Caco-2 (cell line): ENCODE results near the gene CDK14. TPM values are rescaled to one million over a fixed set of nuclear protein-coding genes. Genes with fewer than 3 reads are reported as not detected.

Experiments
- BruUV-seq: library from RNA; stranded (reverse); fragments of 400-500 nt; replicated peaks from 2 replicates; lab custom pipeline; 2021; lab: Mats Ljungman, UMichigan
- CTCF ChIA-PET: fragments of 300-600 bp; sonication (Branson Sonifier 250); formaldehyde crosslinking; loops from one replicate; lab custom pipeline; 2022; ENCODE audit warnings: antibody characterized with exemption; lab: Charles Lee
- POLR2A ChIA-PET: fragments of 300-600 bp; sonication (Branson Sonifier 250); formaldehyde crosslinking; loops from one replicate; lab custom pipeline; 2022; ENCODE audit warnings: antibody characterized with exemption; lab: Charles Lee
- DNase-seq, 2 experiments: peaks; one replicate each; pipeline versions ENCODE4 v3.0.0 to v3.0.0-alpha.2; 2020 to 2022
- H3K27me3 ChIP-seq: replicated peaks from 2 replicates; pipeline ENCODE4 v1.6.0; 2011; ENCODE audit warnings: low read length; ENCODE audit not compliant: control insufficient read depth, insufficient read depth
- H3K36me3 ChIP-seq: 2 replicates; pipeline ENCODE4 v1.5.1; 2011; ENCODE audit warnings: low read length; ENCODE audit not compliant: control insufficient read depth, insufficient read depth
- H3K4me1 ChIP-seq: fragments of 250-450 bp; sonication (Bioruptor Pico); 2 replicates; pipeline ENCODE4 v1.5.1; 2020; ENCODE audit warnings: mild to moderate bottlenecking
- H3K4me3 ChIP-seq: 2 replicates; pipeline ENCODE4 v1.5.1; 2011; ENCODE audit warnings: low read depth, mild to moderate bottlenecking, control low read depth, low read length
- H3K9me3 ChIP-seq: fragments of 250-450 bp; sonication (Bioruptor Pico); 2 replicates; pipeline ENCODE4 v1.5.1; 2020; ENCODE audit warnings: mild to moderate bottlenecking, moderate library complexity
- H3K27ac Mint-ChIP-seq: one replicate; pipeline ENCODE4 v1.8.0; 2022; ENCODE audit warnings: mixed read lengths; ENCODE audit not compliant: unreplicated experiment
- H3K27me3 Mint-ChIP-seq: one replicate; pipeline ENCODE4 v1.8.0; 2022; ENCODE audit warnings: mixed read lengths; ENCODE audit not compliant: insufficient read depth, unreplicated experiment
- H3K36me3 Mint-ChIP-seq: one replicate; pipeline ENCODE4 v1.8.0; 2022; ENCODE audit warnings: mild to moderate bottlenecking, mixed read lengths; ENCODE audit not compliant: insufficient read depth, unreplicated experiment
- H3K4me1 Mint-ChIP-seq: one replicate; pipeline ENCODE4 v1.8.0; 2022; ENCODE audit warnings: low read depth, mixed read lengths; ENCODE audit not compliant: unreplicated experiment
- H3K4me3 Mint-ChIP-seq: one replicate; pipeline ENCODE4 v1.8.0; 2022; ENCODE audit warnings: mild to moderate bottlenecking, moderate library complexity, mixed read lengths; ENCODE audit not compliant: unreplicated experiment
- H3K9me3 Mint-ChIP-seq: one replicate; pipeline ENCODE4 v1.8.0; 2022; ENCODE audit warnings: mixed read lengths; ENCODE audit not compliant: unreplicated experiment
- intact Hi-C: fragments of 100-400 bp; cut with micrococcal nuclease; formaldehyde crosslinking; loops from one replicate; pipeline ENCODE4 v1.10.0; 2022; ENCODE audit not compliant: unreplicated experiment
- total RNA-seq: library from RNA; stranded (reverse); gene quantifications from 2 replicates; pipeline ENCODE4 v1.2.3, GENCODE V29; 2022
- TF ChIP-seq, protein P1 (sequence below), 2 experiments: fragments of 200-600 bp in 1 of 2; IDR thresholded peaks; 1 replicate in 1 of 2; 2 replicates in 1 of 2; pipeline versions ENCODE4 v1.5.1 to v1.8.0; 2011 to 2022; ENCODE audit warnings: antibody characterized with exemption in 1 of 2, control low read depth in 1 of 2, inconsistent platforms in 1 of 2, low read depth in 1 of 2, low read length in 1 of 2, mild to moderate bottlenecking in 1 of 2, moderate library complexity in 1 of 2; ENCODE audit not compliant: insufficient read depth in 1 of 2, severe bottlenecking in 1 of 2, unreplicated experiment in 1 of 2

Gene CDK14
- total RNA-seq, 1 experiment from 2014 or later, result 18.2 TPM

DNA sequence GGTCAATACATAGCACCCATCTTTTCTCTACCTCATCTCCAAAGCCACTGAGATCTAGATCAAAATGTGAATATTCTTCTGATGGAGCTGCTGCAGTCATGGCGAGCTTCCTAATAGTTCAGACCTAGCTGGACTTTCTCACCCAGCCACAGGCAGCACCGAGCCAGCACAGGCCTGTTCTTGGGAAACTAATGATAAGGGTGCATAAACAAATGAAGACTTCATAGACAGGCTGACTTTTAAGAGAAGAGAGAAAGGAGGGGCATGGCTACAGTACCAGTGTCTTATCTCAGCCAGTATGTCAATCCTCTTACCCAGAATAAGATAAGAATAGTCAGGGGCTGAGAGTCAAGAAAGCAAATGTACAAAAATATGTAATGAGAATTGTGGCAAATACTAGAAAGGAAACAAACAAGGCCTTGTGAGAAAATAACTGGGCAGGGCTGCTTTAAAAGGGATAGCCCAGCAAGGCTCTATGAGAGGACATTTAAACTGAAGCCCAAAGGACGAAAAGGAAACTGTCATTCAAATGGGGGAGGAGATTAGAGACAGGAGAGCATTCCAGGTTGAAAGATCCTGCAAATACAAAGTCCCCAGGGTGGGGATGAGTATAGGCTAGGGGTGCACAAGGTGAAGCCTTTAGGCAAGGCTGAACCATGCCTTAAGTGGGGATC, 21.8 kb upstream of the CDK14 start:
- Histone ChIP-seq H3K4me1 (peaks cover 31% of the 10 kb centered on the region), H3K36me3 (no peaks in the 10 kb centered on the region), H3K9me3 (no peaks in the 10 kb centered on the region), H3K4me3 (no peak overlapping the region), H3K27me3 (no peaks in the 10 kb centered on the region)
- ChIA-PET CTCF (no interaction called here), POLR2A (no interaction called here)
- intact Hi-C loops, result no loop called here
- peak; percentile 39 to 64 for DNase-seq
- Mint-ChIP-seq H3K4me3 (no peak overlapping the region), H3K27me3 (no peaks in the 10 kb centered on the region), H3K4me1 (no peaks in the 10 kb centered on the region), H3K36me3 (no peaks in the 10 kb centered on the region), H3K27ac (no peak overlapping the region), H3K9me3 (no peaks in the 10 kb centered on the region)
- BruUV-seq, result no TSS peak
- TF ChIP-seq, protein P1, sequence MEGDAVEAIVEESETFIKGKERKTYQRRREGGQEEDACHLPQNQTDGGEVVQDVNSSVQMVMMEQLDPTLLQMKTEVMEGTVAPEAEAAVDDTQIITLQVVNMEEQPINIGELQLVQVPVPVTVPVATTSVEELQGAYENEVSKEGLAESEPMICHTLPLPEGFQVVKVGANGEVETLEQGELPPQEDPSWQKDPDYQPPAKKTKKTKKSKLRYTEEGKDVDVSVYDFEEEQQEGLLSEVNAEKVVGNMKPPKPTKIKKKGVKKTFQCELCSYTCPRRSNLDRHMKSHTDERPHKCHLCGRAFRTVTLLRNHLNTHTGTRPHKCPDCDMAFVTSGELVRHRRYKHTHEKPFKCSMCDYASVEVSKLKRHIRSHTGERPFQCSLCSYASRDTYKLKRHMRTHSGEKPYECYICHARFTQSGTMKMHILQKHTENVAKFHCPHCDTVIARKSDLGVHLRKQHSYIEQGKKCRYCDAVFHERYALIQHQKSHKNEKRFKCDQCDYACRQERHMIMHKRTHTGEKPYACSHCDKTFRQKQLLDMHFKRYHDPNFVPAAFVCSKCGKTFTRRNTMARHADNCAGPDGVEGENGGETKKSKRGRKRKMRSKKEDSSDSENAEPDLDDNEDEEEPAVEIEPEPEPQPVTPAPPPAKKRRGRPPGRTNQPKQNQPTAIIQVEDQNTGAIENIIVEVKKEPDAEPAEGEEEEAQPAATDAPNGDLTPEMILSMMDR (IDR thresholded peaks at IDR 0.05; ENCODE audit: insufficient read depth in 1 of 2, low read depth in 1 of 2, low read length in 1 of 2, severe bottlenecking in 1 of 2, unreplicated experiment in 1 of 2), result no peak

DNA sequence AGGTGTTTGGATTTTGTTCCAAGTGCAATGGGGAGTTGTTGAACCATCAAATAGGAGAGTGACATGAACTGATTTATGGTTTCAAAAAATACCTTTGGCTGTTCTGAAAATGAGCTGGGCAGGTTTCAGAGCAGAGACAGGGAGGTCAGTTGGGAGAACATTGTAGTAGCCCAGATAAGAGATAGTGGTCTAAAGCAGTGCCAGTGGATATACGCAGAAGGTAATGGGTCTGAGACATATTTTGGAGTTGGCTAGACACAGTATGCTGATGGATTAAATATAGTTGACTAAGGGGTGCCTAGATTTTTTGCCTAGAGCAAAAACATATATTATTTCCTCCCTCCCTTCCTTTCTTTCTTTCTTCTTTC, 21.3 kb upstream of the CDK14 start:
- no peaks in the 10 kb centered on the region for H3K36me3 Mint-ChIP-seq
- H3K4me3 Mint-ChIP-seq, result no peak overlapping the region
- H3K4me3 ChIP-seq, result no peak overlapping the region
- no peaks in the 10 kb centered on the region for H3K27me3 ChIP-seq
- H3K36me3 ChIP-seq, result no peaks in the 10 kb centered on the region
- TF ChIP-seq, protein P1 (IDR thresholded peaks at IDR 0.05; ENCODE audit: insufficient read depth in 1 of 2, low read depth in 1 of 2, low read length in 1 of 2, severe bottlenecking in 1 of 2, unreplicated experiment in 1 of 2), result no peak
- H3K27me3 Mint-ChIP-seq, result no peaks in the 10 kb centered on the region
- H3K4me1 Mint-ChIP-seq, result no peaks in the 10 kb centered on the region
- H3K27ac Mint-ChIP-seq, result no peak overlapping the region
- intact Hi-C loops, result no loop called here
- BruUV-seq, result no TSS peak
- POLR2A ChIA-PET, result no interaction called here
- H3K9me3 ChIP-seq, result no peaks in the 10 kb centered on the region
- DNase-seq, result no peak
- peaks cover 36% of the 10 kb centered on the region for H3K4me1 ChIP-seq
- no peaks in the 10 kb centered on the region for H3K9me3 Mint-ChIP-seq
- CTCF ChIA-PET, result no interaction called here

DNA sequence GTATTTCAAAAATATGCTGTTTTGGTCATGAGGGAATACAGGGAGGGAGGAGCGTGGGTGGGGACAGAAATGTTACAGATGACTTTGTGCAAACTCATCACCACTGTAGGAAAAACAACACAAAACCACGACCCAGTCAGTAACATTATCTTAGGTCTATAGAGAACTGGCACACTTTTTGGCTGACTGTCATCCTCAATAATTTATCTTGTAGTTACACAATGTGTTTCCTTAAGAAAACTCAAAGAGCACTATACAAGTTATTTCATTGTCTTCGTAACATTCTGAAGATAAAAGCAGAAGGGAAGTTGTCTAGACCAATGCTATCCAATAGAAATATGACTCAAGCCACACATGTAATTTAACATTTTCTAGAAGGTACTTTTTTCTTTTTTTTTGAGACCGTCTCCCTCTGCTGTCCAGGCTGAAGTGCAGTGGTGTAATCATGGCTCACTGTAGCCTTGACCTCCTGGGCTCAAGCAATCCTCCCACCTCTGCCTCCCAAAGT, 16.9 kb upstream of the CDK14 start:
- Histone ChIP-seq H3K36me3 (no peaks in the 10 kb centered on the region), H3K27me3 (no peaks in the 10 kb centered on the region), H3K4me1 (peaks cover 27% of the 10 kb centered on the region), H3K4me3 (no peak overlapping the region), H3K9me3 (no peaks in the 10 kb centered on the region)
- peaks cover 7% of the 10 kb centered on the region for H3K4me1 Mint-ChIP-seq
- H3K27ac Mint-ChIP-seq, result no peak overlapping the region
- no TSS peak for BruUV-seq
- no peaks in the 10 kb centered on the region for H3K36me3 Mint-ChIP-seq
- ChIA-PET CTCF (no interaction called here), POLR2A (no interaction called here)
- DNase-seq, result peak in 1 of 2 experiments; percentile 34
- TF ChIP-seq, protein P1 (IDR thresholded peaks at IDR 0.05; ENCODE audit: insufficient read depth in 1 of 2, low read depth in 1 of 2, low read length in 1 of 2, severe bottlenecking in 1 of 2, unreplicated experiment in 1 of 2), result no peak
- H3K27me3 Mint-ChIP-seq, result no peaks in the 10 kb centered on the region
- intact Hi-C loops, result no loop called here
- H3K9me3 Mint-ChIP-seq, result no peaks in the 10 kb centered on the region
- no peak overlapping the region for H3K4me3 Mint-ChIP-seq
